ENCODE results near the gene WDR64. TPM values are rescaled to one million over a fixed set of nuclear protein-coding genes. Genes with fewer than 3 reads are reported as not detected.

The WDR64 gene
- total and polyA plus RNA-seq, 2 donors (not counting 3 experiments of a cell fraction or from before 2014, with no cell fraction given): not detected

DNA sequence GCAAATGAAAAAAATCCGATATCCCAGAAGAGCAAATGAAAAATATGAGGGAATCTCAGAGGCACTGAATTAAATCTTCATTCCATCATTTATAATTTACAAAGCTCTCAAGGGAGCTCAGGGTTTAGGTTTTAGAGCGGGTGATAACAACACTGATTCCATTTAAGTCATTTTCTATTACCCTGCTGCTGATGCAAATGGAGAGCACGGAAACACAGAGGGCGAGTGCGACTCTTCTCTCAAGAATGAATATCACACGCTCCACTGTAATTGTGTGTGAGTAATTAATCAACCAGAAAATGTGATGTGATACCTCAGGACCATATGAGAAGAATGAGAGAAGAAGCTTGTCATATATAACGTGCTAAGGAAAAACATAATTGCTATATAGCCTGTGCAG, 34.7 kb upstream of the WDR64 start:
- Histone ChIP-seq H3K9me3 (replicated peaks; ENCODE audit: control insufficient read depth, insufficient read depth, low read length) (no peaks in the 10 kb centered on the region), H4K20me1 (replicated peaks; ENCODE audit: control insufficient read depth, extremely low read depth, insufficient read depth, low read length) (no peaks in the 10 kb centered on the region), H3K4me1 (ENCODE audit: control insufficient read depth, extremely low read depth, insufficient read depth, low read length) (peaks cover 9% of the 10 kb centered on the region), H3K9ac (replicated peaks; ENCODE audit: extremely low read depth, insufficient read depth, low read length) (no peak overlapping the region), H3K27me3 (ENCODE audit: control insufficient read depth in 2 of 2, insufficient read depth in 2 of 2, low read length in 2 of 2) (no peaks in the 10 kb centered on the region), H3K27ac (ENCODE audit: insufficient read depth, low read depth, low read length) (no peak overlapping the region), H3K36me3 (ENCODE audit: control insufficient read depth in 2 of 2, extremely low read depth in 1 of 2, insufficient read depth in 2 of 2, low read length in 2 of 2) (no peaks in the 10 kb centered on the region), H3K4me3 (replicated peaks in 1 of 3; ENCODE audit: insufficient read depth in 1 of 3, low read depth in 1 of 3, low read length in 3 of 3) (no peak overlapping the region), H3K9me1 (replicated peaks; ENCODE audit: control insufficient read depth, extremely low read depth, insufficient read depth, low read length) (no peaks in the 10 kb centered on the region), H3K4me2 (ENCODE audit: insufficient read depth, low read length) (no peak overlapping the region), H3K79me2 (ENCODE audit: control insufficient read depth, insufficient read depth, low read length) (no peaks in the 10 kb centered on the region), H2AFZ (ENCODE audit: low read depth, low read length) (no peak overlapping the region)
- dilution Hi-C loops (cut with MboI; ENCODE audit: extremely low pct_ligation_motif_present, low sequenced_read_pairs): no loop called here
- BruUV-seq (replicated peaks): no TSS peak
- POLR2A ChIA-PET: no interaction called here
- intact Hi-C loops (cut with micrococcal nuclease): no loop called here
- FAIRE-seq (no peak), DNase-seq (ENCODE audit: low read depth, low spot score) (no peak)
- CTCF ChIA-PET: interaction anchor here (1.3 to 1.5 kb wide), 2 partner anchors 10 to 885 kb away, joined by 3 to 9 read pairs; no protein-coding TSS in a partner anchor
- TF ChIP-seq FOS (IDR thresholded peaks at IDR 0.05; ENCODE audit: borderline replicate concordance, insufficient read depth, low read length): no peak
- TF ChIP-seq GATA2 (IDR thresholded peaks at IDR 0.05; ENCODE audit: insufficient read depth, insufficient read length, low read depth, low read length): no peak
- TF ChIP-seq, protein P1, sequence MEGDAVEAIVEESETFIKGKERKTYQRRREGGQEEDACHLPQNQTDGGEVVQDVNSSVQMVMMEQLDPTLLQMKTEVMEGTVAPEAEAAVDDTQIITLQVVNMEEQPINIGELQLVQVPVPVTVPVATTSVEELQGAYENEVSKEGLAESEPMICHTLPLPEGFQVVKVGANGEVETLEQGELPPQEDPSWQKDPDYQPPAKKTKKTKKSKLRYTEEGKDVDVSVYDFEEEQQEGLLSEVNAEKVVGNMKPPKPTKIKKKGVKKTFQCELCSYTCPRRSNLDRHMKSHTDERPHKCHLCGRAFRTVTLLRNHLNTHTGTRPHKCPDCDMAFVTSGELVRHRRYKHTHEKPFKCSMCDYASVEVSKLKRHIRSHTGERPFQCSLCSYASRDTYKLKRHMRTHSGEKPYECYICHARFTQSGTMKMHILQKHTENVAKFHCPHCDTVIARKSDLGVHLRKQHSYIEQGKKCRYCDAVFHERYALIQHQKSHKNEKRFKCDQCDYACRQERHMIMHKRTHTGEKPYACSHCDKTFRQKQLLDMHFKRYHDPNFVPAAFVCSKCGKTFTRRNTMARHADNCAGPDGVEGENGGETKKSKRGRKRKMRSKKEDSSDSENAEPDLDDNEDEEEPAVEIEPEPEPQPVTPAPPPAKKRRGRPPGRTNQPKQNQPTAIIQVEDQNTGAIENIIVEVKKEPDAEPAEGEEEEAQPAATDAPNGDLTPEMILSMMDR (IDR thresholded peaks at IDR 0.05; ENCODE audit: extremely low read depth in 1 of 2, insufficient read depth in 1 of 2, low read depth in 1 of 2, low read length in 2 of 2): no peak
- no peak for TF ChIP-seq MYC (IDR thresholded peaks at IDR 0.05; ENCODE audit: low read depth, low read length)
- TF ChIP-seq EZH2 (IDR thresholded peaks at IDR 0.05; ENCODE audit: borderline replicate concordance, low read depth, low read length, severe bottlenecking): no peak
- TF ChIP-seq, protein P2, sequence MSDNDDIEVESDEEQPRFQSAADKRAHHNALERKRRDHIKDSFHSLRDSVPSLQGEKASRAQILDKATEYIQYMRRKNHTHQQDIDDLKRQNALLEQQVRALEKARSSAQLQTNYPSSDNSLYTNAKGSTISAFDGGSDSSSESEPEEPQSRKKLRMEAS (IDR thresholded peaks at IDR 0.05; ENCODE audit: insufficient read depth, insufficient read length): no peak
- TF ChIP-seq POLR2AphosphoS5 (IDR thresholded peaks at IDR 0.05; ENCODE audit: insufficient read depth, low read depth, low read length): no peak
- no peak for TF ChIP-seq POLR2A (IDR thresholded peaks at IDR 0.05; ENCODE audit: low read depth, low read length)
- TF ChIP-seq JUN (IDR thresholded peaks at IDR 0.05; ENCODE audit: borderline replicate concordance, insufficient read depth, insufficient read length, low read depth): no peak

Data from endothelial cell of umbilical vein (primary cell).